ENCODE results near the gene SPECC1.

- TF ChIP-seq EZH2 (IDR thresholded peaks at IDR 0.05; ENCODE audit: borderline replicate concordance, low read length) = no peak
- TF ChIP-seq CTCF (IDR thresholded peaks at IDR 0.05; ENCODE audit: low read length) = no peak
Measured at GRCh38 chr17:20073055-20073979, 64.2 kb downstream of the SPECC1 start.

Data from OCI-LY1 (cell line).